GM19239 (cell line): ENCODE measurements around the gene ADAT2.
A peak's percentile ranks its signal among the peaks of the same experiment; 100 is the strongest.
"Not testable (repeated sequence)": the region's sequence is repeated elsewhere in the genome, so short reads cannot be mapped to it uniquely, and the experiment has no call there.

Source experiments
- DNase-seq: peaks from one replicate; pipeline ENCODE4 v3.0.0; 2011; ENCODE audit warnings: low spot score; ENCODE audit not compliant: insufficient read length
- FAIRE-seq: peaks from 2 replicates; lab custom pipeline; 2011; peaks lifted over from hg19 to GRCh38; lab: Jason Lieb, UNC

ADAT2 gene

DNA sequence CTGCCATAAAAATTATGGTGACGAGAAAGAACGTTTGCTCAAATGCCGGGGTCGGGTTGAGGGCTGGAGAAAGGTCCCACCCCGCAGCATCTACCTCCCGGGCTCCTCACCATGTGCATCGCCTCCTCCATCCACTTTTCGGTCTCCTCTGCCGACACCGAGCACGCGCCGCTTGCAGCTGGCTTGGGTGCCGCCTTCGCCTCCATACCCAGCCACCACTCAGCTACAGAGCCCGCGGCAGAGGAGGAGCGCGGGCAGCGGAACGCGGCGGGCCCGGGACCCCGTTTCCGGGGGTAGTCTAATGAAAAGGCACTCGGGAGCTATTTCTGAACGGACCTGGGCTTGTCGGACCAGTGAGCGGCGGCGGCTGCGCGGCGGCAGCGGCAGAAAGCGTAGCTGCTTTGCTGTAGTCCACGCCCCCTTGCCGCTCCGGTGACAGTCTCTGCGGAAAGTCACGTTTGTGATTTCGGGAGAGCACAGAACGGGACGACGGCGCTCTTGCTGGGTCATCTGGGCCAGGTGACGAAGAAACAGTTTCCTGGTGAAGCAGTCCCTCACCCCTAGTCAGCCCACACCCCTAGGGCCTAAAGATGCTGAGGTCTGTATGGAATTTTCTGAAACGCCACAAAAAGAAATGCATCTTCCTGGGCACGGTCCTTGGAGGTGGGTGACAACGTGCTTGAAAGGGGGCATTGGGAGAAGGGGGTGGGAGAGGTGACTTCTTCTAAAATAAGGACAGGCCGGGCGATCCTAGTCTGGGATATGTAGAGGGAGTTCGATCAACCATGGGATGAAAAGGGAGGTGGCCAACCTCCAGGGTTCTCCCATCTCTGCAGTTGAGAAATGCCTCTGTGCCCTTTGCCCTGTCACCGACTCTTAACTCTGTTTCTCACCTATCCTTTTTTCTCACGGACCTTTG, at the start of gene ADAT2, which contains the start of gene PEX3:
ADAT2 (minus strand) TSS at position 243 of the 919 bp plus-strand sequence; CDS start at position 206, 37 bp downstream.
PEX3 (plus strand) TSS at position 353 of the 919 bp plus-strand sequence; CDS start at position 591, 238 bp downstream.
- FAIRE-seq (peak; percentile 92), DNase-seq (peak; percentile 69)

- DNase-seq (no peak), FAIRE-seq (no peak)
Measured at GRCh38 chr6:143498428-143498827, 47.9 kb upstream of the ADAT2 start.

DNA sequence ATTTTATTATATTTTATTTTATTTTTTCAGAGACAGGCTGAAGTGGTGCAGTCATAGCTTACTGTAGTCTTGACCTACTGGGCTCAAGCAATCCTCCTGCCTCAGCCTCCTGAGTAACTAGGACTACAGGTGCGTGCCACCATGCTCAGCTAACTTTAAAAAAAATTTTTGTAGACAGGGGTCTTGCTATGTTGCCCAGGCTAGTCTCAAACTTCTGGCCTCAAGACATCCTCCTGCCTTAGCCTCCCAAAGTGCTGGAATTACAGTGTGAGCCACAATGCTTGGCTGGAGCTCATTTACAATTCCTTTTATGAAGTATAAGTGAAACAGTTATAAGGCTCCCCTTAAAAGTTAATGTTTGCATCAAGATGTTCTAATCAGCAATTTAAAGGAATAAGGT, 46.5 kb upstream of the ADAT2 start:
- FAIRE-seq (no peak), DNase-seq (no peak)

GRCh38 chr6:143490775-143491174, 40.3 kb upstream of the ADAT2 start:
- DNase-seq = no peak
- no peak for FAIRE-seq

DNA sequence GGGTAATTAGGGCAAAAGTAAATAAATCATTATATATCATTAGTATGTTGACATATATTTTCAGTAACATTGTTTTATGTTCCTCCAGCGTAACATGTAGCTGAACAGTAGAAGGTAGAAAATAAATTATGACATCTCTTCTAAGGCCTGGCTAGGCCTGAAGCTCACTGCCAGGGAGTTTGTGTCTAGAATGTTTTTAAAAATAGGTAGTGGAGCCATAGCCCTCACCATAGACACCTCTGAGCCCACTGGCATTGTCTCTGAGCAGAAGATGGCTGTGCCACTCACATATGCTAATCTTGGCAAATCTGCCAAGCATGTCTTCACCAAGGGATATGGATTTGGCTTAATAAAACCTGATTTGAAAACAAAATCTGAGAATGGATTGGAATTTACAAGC, 39.7 kb upstream of the ADAT2 start:
- FAIRE-seq (no peak), DNase-seq (no peak)

DNA sequence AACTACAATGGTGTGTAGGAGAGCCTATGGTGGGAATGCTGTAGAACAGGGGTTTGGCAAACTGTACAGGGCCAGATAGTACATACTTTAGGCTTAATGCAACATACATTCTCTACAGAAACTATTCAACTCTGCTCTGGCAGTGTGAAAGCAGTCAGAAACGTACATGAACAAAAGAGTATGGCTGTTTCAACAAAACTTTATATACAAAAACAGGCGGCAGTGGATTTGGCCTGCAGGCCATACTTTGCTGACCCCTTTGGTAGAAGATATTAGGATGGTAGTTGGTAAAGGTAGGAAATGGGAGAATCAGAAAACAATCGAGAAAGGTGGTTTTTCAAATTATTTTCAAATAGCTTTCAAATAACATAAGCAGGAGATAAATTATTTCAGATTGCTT, 36.3 kb upstream of the ADAT2 start:
- FAIRE-seq = no peak

DNA sequence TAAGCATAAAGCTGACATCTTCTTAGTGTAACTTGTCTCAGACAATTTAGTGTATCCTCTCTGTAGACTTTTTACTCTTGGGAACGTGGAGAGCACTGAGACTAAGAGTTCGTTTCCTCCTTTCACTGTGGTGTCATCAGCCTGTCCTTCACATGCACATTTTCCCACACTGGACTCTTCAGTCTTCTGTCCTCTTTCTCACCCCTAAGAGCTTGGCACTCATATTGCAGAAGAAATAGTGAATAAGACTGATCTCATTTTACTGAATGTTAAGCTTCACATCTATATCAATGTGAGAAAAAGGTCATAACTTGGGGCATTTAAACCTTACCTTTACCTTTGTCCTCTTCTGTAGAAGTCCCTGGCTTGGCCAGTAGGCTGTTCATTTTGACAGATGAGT, 35.5 kb upstream of the ADAT2 start:
- DNase-seq (no peak), FAIRE-seq (no peak)

More for the DNA sequence above, 36.3 kb upstream of the ADAT2 start:
- DNase-seq = no peak

- FAIRE-seq (no peak), DNase-seq (no peak)
Measured at GRCh38 chr6:143482593-143482992, 32.1 kb upstream of the ADAT2 start.

- FAIRE-seq (no peak), DNase-seq (no peak)
Measured at GRCh38 chr6:143478479-143479062, 28.1 kb upstream of the ADAT2 start.

- FAIRE-seq (no peak), DNase-seq (no peak)
Measured at GRCh38 chr6:143476545-143476944, 26.1 kb upstream of the ADAT2 start.

DNA sequence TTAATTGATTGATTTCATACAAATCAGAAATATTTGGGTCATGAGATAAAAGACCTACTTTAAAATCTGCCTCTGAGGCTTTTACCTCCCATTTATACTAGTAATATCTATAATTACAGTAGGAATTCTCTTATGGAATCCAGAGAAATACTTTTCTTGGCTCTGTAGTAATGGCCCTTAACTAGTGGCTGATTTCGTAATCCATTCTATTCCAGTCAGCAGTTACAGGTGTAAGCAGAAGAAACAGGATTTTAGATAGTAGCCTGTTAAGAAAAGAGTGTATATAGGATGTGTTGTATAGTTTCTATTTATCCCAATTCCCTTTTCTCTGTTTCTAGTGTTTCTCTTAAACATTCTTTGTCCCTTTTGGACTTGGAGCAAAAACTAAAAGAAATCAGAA, 21.3 kb upstream of the ADAT2 start:
- no peak for DNase-seq
- no peak for FAIRE-seq

DNA sequence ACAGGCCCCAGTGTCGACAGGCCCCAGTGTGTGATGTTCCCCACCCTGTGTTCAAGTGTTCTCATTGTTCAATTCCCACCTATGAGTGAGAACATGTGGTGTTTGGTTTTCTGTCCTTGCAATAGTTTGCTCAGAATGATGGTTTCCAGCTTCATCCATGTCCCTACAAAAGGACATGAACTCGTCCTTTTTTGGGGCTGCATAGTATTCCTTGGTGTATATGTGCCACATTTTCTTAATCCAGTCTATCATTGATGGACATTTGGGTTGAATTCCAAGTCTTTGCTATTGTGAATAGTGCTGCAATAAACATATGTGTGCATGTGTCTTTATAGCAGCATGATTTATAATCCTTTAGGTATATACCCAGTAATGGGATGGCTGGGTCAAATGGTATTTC, 18.3 kb upstream of the ADAT2 start:
- not testable (repeated sequence) for DNase-seq

DNA sequence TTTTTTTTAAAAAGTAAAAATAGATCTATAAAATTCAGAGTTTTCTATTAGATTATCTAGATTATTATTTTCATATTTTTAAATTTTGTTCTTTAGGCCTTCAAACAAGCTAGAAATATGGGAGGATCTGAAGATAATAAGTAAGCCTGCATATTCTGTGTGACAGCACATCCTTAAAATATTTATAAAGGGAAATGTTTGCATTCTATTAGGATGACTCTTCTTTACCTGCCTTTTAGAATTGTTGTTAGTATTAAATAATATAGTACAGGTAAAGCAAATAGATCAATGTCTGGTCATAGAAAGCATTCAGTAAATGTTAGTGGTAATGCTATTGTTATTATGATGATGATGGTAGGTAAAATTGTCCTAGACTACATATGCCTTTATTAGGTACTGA, 17.5 kb upstream of the ADAT2 start:
- no peak for DNase-seq
- FAIRE-seq = no peak

More for the DNA sequence above, 18.3 kb upstream of the ADAT2 start:
- not testable (repeated sequence) for FAIRE-seq

DNA sequence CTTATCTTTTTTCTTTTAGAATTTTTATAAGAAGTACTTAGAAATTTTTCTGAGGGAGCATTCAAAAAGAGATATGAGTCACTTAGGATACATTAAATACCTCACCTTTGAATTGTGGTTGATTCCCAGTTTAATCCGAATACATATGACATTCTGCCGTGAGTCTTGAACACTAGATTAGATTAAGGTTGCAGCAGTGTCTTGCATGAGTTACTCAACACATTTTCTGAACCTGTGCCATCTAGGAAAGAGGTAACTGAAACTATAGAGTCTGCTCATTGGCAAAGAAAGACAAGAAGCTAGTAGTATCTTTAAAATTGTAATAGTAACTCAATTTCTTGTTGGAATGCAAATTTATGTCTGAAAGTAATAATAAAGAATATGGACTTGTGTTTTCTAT, 15.1 kb upstream of the ADAT2 start:
- FAIRE-seq = no peak
- DNase-seq = no peak

DNA sequence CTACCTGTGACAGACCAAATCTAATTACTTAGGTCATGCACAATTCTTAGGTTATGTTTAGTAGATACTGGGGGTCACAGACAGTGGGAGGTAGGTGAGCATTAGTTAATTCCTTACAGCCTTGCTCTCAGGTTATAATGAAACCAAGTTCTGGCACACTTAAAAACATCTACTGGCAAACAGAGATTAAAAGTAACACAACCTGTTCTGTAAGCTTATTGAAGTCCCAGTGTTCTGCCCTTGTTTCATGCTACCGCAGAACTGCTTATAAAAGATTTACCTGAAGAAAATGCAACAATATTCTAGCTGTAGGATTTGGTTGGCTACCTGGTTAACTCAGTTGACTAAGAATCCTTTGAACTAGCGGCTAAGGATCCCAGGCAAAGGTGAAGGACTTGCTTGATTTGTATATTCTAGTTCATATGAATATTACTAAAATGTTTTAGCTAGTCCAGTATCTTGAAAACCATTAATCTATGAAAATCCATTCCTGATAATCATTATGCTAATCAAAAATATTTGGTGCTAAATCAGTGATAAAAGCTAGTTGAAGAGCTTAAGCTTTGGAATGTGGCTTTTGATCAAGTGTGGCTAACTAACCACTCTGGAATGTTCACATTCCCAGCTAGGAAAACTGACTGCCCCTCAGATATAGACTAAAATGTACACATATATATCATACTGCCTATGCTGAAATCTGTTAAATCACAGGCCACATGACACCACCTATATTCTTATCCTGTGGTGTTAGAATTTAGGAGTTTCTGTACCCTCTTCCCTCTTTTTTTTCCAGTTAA, 7.3 kb upstream of the ADAT2 start:
- DNase-seq (no peak), FAIRE-seq (peak; percentile 59)

GRCh38 chr6:143451531-143451930, 1.0 kb upstream of the ADAT2 start:
- FAIRE-seq = peak; percentile 87
- DNase-seq = no peak

DNA sequence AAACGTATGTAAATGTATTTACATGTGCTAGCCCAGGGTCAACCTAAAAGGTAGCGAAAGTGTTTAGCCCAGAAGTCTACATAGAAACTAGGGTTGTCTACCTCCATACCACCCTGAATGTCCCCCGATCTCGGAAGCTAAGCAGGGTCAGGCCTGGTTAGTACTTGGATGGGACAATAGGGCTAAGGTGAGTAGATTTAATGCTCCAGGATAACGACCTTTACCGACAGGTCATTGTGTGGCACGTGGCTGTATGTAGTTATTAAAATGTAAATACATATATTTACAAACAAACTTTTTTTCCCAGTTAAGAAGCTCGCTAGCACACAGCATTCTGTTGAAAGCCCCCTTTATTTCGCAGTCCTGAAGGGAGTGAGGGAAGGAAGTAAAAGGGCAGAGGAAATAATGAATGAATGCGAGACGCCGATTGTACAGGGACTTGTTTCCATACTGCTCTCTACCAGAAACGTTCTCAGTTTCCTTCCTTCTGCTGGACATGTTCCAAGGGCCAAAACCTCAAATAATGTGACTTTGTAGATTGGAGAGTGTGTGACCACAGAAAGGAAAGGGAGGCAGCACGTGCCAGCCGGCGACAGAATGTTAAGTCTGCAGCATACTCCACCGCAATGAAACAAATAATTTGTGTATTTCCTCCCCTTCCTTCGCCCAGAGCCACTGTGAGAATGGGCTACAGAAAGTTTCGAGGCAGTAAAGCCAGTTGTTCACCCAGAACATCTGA, 612 bp downstream of the ADAT2 start:
- FAIRE-seq (peak; percentile 18), DNase-seq (no peak)

- DNase-seq = no peak
- no peak for FAIRE-seq
Measured at GRCh38 chr6:143449082-143449713, 1.3 kb downstream of the ADAT2 start.

DNA sequence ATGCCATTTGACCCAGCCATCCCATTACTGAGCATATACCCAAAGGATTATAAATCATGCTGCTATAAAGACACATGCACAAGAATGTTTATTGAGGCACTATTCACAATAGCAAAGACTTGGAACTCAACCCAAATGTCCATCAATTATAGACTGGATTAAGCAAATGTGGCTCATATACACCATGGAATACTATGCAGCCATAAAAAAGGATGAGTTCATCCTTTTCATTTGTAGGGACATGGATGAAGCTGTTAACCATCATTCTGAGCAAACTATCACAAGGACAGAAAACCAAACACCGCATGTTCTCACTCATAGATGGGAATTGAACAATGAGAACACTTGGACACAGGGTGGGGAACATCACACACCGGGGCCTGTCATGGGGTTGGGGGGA, 2.6 kb downstream of the ADAT2 start:
- DNase-seq, FAIRE-seq: not testable (repeated sequence)
